ENCODE data around the gene ZCCHC14.

- TF ChIP-seq CTCF (IDR thresholded peaks at IDR 0.05; ENCODE audit: insufficient read depth, low read length, poor library complexity, severe bottlenecking) (no peak), EZH2phosphoT487 (conservative IDR thresholded peaks at IDR 0.05; ENCODE audit: low read length) (no peak)
Measured at GRCh38 chr16:87496447-87496801, 3.6 kb upstream of the ZCCHC14 start.
